IPS DF 4.7 (cell line): ENCODE measurements around the gene L3MBTL4.
"Not testable (repeated sequence)": the region's sequence is repeated elsewhere in the genome, so short reads cannot be mapped to it uniquely, and the experiment has no call there.

Source experiments
- DNase-seq: peaks from one replicate; pipeline ENCODE4 v3.0.0-alpha.2; 2013; ENCODE audit warnings: low spot score; ENCODE audit errors: extremely low read depth

The L3MBTL4 gene

GRCh38 chr18:6115710-6116109, 299.0 kb downstream of the L3MBTL4 start:
- DNase-seq: no peak

GRCh38 chr18:6113650-6114049, 301.1 kb downstream of the L3MBTL4 start:
- DNase-seq: no peak

- no peak for DNase-seq
These were observed 303.0 kb downstream of the L3MBTL4 start for GRCh38 chr18:6111726-6112125.

- DNase-seq: no peak
These were observed 305.0 kb downstream of the L3MBTL4 start for GRCh38 chr18:6109743-6110142.

- DNase-seq: no peak
These were observed 306.9 kb downstream of the L3MBTL4 start for GRCh38 chr18:6107794-6108193.

- no peak for DNase-seq
These were observed 308.5 kb downstream of the L3MBTL4 start for GRCh38 chr18:6106091-6106685.

GRCh38 chr18:6103741-6104140, 311.0 kb downstream of the L3MBTL4 start:
- DNase-seq: no peak

GRCh38 chr18:6096730-6097129, 318.0 kb downstream of the L3MBTL4 start:
- no peak for DNase-seq

- DNase-seq: no peak
These were observed 326.3 kb downstream of the L3MBTL4 start for GRCh38 chr18:6088432-6088831.

GRCh38 chr18:6086731-6087130, 328.0 kb downstream of the L3MBTL4 start:
- no peak for DNase-seq

- no peak for DNase-seq
These were observed 335.3 kb downstream of the L3MBTL4 start for GRCh38 chr18:6079406-6079805.

GRCh38 chr18:6078877-6079276, 335.8 kb downstream of the L3MBTL4 start:
- DNase-seq: no peak

GRCh38 chr18:6072423-6072822, 342.3 kb downstream of the L3MBTL4 start:
- DNase-seq: not testable (repeated sequence)

- DNase-seq: no peak
These were observed 345.2 kb downstream of the L3MBTL4 start for GRCh38 chr18:6069539-6069938.

- no peak for DNase-seq
These were observed 345.6 kb downstream of the L3MBTL4 start for GRCh38 chr18:6069103-6069502.

GRCh38 chr18:6060149-6060548, 354.6 kb downstream of the L3MBTL4 start:
- no peak for DNase-seq

- no peak for DNase-seq
These were observed 355.2 kb downstream of the L3MBTL4 start for GRCh38 chr18:6059551-6059950.

GRCh38 chr18:6058941-6059340, 355.8 kb downstream of the L3MBTL4 start:
- no peak for DNase-seq

GRCh38 chr18:6057604-6058003, 357.1 kb downstream of the L3MBTL4 start:
- DNase-seq: no peak

GRCh38 chr18:6056171-6056910, 358.4 kb downstream of the L3MBTL4 start:
- DNase-seq: no peak

GRCh38 chr18:6055711-6056110, 359.0 kb downstream of the L3MBTL4 start:
- DNase-seq: no peak

GRCh38 chr18:6054256-6054842, 360.4 kb downstream of the L3MBTL4 start:
- DNase-seq: no peak

GRCh38 chr18:6052449-6052913, 362.2 kb downstream of the L3MBTL4 start:
- no peak for DNase-seq
